HG03039 (cell line): ENCODE measurements around the gene SASS6.

Source experiments
- ATAC-seq: cut with Tn5 transposase; IDR thresholded peaks from one replicate; pipeline ENCODE4 v1.9.1; 2021; ENCODE audit warnings: mild to moderate bottlenecking, moderate library complexity; ENCODE audit not compliant: unreplicated experiment

The SASS6 gene

GRCh38 chr1:100115524-100115923 lies 17.2 kb downstream of the SASS6 start:
- ATAC-seq = no peak

GRCh38 chr1:100109554-100110066 lies 23.1 kb downstream of the SASS6 start:
- ATAC-seq = no peak

GRCh38 chr1:100107696-100108095 lies 25.0 kb downstream of the SASS6 start:
- no peak for ATAC-seq

DNA sequence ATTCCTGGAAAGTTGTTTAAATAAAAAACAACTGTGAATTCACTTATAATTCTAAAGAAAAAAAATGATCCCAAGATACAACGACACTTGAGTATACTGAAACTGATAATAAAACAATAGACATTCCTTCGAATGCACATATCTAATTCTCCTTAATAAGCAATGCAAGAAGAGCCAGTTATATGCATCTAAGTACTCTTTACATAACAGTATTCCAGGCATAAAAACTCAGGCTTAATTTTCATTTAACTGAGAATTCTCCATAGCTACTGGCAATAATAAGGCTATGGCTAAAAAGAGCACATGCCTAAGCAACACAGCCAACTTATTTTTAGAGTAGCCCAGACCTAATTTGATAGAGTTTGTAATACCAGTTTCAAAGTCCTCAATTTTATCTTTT lies 31.2 kb downstream of the SASS6 start:
- no peak for ATAC-seq

- no peak for ATAC-seq
Measured at GRCh38 chr1:100100202-100100601, 32.5 kb downstream of the SASS6 start.

- no peak for ATAC-seq
Measured at GRCh38 chr1:100090471-100090870, 42.3 kb downstream of the SASS6 start.

- ATAC-seq = no peak
Measured at GRCh38 chr1:100089082-100089481, 43.6 kb downstream of the SASS6 start.

DNA sequence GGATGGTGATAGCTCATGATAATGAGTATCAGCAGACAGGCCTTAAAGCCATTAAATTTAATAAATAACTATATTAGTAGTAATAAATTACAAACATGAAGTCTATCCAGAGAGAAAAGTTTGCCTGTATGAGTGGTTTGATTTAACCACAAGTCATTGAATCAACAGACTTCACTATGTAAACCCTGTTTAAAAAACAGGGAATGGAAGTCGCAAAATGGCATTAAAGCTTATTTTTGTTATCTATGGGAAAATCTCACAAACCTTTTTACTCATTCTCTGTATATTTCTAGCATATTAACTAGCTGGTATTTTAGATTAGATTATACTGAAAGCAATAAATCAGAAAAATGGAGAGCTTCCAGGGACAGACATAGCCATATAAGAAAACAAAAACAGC lies 45.3 kb downstream of the SASS6 start:
- no peak for ATAC-seq

DNA sequence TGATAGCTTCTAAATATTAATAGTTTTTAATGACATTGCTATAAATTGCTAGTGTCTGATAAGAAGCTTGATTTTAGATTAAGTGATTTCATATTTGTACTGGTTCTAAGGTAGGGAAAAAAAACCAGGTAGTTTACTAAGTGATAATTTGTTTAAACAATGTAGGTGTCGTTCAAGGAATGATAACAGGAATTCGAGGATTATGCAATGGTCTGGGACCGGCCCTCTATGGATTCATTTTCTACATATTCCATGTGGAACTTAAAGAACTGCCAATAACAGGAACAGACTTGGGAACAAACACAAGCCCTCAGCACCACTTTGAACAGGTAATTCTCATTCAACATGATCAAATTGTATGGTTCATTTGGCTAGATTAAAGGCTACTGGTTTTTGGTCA lies 52.4 kb downstream of the SASS6 start:
- ATAC-seq = no peak

- peak; percentile 57 for ATAC-seq
Measured at GRCh38 chr1:100077531-100077930, 55.2 kb downstream of the SASS6 start.

- peak; percentile 54 for ATAC-seq
Measured at GRCh38 chr1:100076744-100077143, 56.0 kb downstream of the SASS6 start.

- no peak for ATAC-seq
Measured at GRCh38 chr1:100076319-100076718, 56.4 kb downstream of the SASS6 start.

- peak; percentile 49 for ATAC-seq
Measured at GRCh38 chr1:100075773-100076172, 57.0 kb downstream of the SASS6 start.

GRCh38 chr1:100074604-100075395 lies 57.9 kb downstream of the SASS6 start:
- ATAC-seq = no peak

GRCh38 chr1:100073531-100073930 lies 59.2 kb downstream of the SASS6 start:
- no peak for ATAC-seq

GRCh38 chr1:100070201-100070939 lies 62.4 kb downstream of the SASS6 start:
- ATAC-seq = no peak

DNA sequence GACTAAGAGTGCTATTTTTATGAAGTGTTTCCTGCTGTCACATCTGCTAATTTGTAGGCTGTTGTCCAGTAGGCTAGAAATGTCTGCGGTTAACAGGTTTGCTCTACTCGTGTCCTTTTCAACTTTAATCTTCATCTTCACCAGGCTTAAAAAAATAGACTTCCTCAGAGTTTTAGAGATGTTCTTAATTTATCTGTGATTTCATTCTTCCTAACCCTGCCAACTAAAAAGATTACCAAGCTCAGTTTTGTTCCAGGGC lies 66.8 kb downstream of the SASS6 start:
- no peak for ATAC-seq

DNA sequence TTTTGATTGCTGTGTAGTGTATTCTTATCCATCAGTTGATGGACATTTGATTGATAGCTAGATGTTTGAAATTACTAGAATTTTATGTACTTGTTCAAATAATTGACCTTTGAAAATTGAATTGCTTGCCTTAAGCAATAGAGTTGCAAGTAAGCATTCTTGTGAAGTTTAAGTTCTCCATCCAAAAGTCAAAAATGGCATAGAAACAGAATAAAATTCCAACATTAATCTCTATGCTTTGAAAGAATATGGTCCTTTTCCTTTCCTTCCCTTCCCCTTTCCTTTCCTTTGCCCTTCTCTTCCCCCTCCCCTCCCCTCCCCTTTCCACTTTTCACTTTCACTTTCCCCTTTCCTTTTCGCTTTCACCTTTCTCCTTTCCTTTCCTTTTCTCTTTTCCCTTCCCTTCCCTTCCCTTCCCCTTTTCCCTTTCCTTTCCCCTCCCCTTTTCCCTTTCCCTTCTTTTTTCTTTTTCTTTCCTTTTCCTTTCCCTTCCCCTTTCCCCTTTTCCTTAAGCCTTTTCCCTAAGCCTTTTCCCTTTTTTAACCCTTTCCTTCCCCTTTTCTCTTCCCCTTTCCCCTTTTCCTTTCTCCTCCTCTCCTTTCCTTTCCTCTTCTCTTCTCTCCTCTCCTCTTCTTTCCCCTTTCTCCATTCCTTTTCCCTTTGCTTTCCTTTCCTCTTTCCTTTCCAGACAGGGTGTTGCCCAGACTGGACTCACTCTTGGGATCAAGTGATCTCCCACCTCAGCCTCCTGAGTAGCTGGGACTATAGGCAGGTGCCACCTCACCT lies 67.4 kb downstream of the SASS6 start:
- no peak for ATAC-seq

GRCh38 chr1:100061681-100062080 lies 71.0 kb downstream of the SASS6 start:
- ATAC-seq = no peak

DNA sequence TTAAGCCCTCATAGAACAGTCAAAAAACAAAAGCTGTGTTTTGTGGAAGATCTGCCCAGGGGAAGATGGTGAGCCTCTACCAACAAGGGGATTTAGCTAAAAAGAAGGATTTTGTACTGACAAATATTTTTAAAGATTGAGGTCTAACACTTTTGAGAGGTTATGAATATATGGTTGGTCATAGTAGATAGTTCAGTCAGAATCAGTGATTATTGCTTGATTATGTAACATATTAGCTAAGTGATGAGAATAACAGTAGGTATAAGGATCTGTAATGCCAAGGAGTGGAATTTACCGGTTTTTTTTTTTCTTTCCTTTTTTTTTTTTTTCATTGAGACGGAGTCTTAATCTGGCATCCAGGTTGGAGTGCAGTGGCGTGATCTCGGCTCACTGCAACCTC lies 79.0 kb downstream of the SASS6 start:
- ATAC-seq = no peak

DNA sequence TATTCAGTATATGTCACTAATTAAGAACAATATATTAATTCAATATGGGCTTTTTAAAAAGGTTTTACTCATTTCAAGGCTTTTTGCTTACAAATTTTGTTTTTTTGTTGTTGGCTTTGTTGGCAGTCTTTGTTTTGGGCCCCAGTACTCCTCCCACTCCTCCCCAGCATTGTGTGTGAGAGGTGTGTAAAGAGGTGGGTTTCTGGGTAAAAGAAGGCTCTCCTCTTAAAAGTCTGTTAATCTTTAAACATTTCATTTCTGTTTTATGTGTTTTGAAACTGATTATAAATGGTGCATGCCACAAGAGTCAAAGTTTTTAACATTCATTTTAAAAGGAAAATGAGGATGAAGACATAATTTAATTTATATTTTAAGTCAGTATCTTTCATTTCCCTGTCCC lies 79.6 kb downstream of the SASS6 start:
- ATAC-seq = no peak

DNA sequence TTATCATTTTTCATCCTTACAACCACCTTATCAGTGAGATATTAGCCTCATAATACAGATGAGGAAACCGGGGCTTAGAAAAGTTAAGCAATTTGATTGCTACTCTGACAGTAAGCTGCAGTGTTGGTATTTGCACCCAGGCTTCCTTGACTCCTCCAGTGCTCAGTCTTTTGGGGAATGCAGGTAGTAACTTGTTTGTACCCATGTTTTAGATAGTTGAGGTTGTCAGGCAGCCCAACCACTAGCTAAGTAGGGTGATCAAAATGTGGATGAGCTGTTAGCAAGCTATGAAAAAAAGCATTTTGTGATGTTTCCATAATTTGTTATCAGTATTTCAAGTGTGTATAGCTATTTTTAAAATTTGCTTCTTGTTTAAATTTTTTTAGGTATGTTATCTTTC lies 80.8 kb downstream of the SASS6 start:
- ATAC-seq = no peak
